Mesothelial cell of epicardium (in vitro differentiated cells): ENCODE results near the gene TERB1. TPM values are rescaled to one million over a fixed set of nuclear protein-coding genes. Genes with fewer than 3 reads are reported as not detected.

Experiments used
- DNase-seq, 2 experiments: peaks; one replicate each; pipeline ENCODE4 v3.0.0; 2021; ENCODE audit warnings: low spot score in 2 of 2; ENCODE audit not compliant: unreplicated experiment in 2 of 2
- H3K27ac Mint-ChIP-seq: 2 replicates; pipeline ENCODE4 v1.8.0; 2021; ENCODE audit warnings: mixed read lengths
- H3K27me3 Mint-ChIP-seq: 2 replicates; pipeline ENCODE4 v1.8.0; 2021; ENCODE audit warnings: low read depth, mixed read lengths
- H3K36me3 Mint-ChIP-seq: 2 replicates; pipeline ENCODE4 v1.8.0; 2021; ENCODE audit warnings: mixed read lengths
- H3K4me1 Mint-ChIP-seq: 2 replicates; pipeline ENCODE4 v1.8.0; 2021; ENCODE audit warnings: mixed read lengths
- H3K4me3 Mint-ChIP-seq: 2 replicates; pipeline ENCODE4 v1.8.0; 2021; ENCODE audit warnings: mild to moderate bottlenecking, moderate library complexity, mixed read lengths
- H3K9me3 Mint-ChIP-seq: 2 replicates; pipeline ENCODE4 v1.8.0; 2021; ENCODE audit warnings: mixed read lengths
- total RNA-seq: library from RNA; stranded (reverse); gene quantifications from 3 replicates; pipeline ENCODE4 v1.2.1, GENCODE V29; 2021
- TF ChIP-seq, protein P1 (sequence below): fragments of 200-600 bp; sonication (generic); IDR thresholded peaks from one replicate; pipeline ENCODE4 v1.5.0; 2021; ENCODE audit warnings: antibody characterized with exemption; ENCODE audit not compliant: unreplicated experiment

TERB1 gene
- total RNA-seq, 1 donor from 2014 or later: 0.49 TPM

DNA sequence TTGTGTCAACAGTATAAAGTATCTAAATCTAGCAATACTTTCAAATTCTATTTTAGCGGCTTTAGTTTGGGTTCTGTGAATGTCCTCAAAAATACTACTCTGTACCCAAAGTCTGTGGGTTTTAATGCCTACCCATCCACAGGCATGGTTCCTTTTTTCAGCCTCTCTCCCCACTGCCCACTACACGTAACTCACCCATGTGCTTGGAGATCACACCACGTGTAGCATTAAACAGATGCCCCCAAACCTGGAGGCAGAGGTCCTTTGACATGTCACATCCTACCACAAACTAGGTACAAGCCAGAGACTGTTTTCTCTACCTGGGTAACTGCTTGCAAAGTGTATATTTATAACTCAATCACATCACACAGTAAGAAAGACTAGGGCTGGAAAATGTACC, 55.3 kb downstream of the TERB1 start:
- no peak overlapping the region for H3K27ac Mint-ChIP-seq
- TF ChIP-seq, protein P1, sequence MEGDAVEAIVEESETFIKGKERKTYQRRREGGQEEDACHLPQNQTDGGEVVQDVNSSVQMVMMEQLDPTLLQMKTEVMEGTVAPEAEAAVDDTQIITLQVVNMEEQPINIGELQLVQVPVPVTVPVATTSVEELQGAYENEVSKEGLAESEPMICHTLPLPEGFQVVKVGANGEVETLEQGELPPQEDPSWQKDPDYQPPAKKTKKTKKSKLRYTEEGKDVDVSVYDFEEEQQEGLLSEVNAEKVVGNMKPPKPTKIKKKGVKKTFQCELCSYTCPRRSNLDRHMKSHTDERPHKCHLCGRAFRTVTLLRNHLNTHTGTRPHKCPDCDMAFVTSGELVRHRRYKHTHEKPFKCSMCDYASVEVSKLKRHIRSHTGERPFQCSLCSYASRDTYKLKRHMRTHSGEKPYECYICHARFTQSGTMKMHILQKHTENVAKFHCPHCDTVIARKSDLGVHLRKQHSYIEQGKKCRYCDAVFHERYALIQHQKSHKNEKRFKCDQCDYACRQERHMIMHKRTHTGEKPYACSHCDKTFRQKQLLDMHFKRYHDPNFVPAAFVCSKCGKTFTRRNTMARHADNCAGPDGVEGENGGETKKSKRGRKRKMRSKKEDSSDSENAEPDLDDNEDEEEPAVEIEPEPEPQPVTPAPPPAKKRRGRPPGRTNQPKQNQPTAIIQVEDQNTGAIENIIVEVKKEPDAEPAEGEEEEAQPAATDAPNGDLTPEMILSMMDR: no peak
- peaks cover 7% of the 10 kb centered on the region for H3K36me3 Mint-ChIP-seq
- H3K4me3 Mint-ChIP-seq: no peak overlapping the region
- no peaks in the 10 kb centered on the region for H3K9me3 Mint-ChIP-seq
- peaks cover 24% of the 10 kb centered on the region for H3K4me1 Mint-ChIP-seq
- DNase-seq: no peak
- no peaks in the 10 kb centered on the region for H3K27me3 Mint-ChIP-seq

DNA sequence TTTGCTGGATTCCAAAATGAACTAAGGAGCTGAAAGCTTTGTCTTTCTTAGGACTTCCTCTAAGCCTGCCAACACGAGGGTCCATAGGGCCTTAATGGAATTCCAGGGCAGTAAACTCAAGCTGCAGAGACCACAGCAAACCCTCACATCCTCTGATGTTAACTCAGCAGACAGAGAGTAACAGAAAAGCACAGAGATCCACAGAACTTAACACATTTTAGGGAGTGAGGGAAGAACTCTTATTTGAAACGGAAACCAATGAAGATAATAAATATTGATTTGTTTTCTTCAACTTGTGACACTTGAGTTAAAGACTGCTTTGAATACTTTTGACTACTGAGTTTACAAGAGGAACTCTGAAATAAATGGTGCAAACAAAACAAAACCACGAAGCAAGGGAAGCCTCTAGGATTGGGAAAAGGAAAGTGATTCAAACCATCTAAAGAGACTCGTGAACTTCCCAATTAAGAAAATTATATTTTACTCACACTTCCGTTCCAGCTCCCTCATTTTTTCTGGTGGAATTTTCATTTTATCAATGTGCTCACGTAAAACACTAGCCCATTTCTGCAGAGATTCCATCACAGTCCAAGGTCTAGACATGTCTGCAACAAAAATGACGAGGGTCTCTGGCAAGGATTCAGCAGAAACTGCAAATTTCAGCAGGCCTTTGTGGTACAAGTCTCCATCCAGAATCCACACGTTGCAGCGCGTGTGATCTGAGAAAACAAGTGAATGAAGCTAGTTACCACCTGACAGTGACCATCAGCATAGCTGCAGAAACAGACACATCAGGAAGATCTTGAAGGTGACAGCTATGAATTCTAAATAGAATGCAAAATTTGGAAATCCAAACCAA, 59.2 kb downstream of the TERB1 start:
- Mint-ChIP-seq H3K9me3 (no peaks in the 10 kb centered on the region), H3K4me1 (peaks cover 4% of the 10 kb centered on the region), H3K27me3 (no peaks in the 10 kb centered on the region), H3K36me3 (peaks cover 15% of the 10 kb centered on the region), H3K4me3 (no peak overlapping the region), H3K27ac (peak overlapping the region; percentile 80)
- no peak for DNase-seq
- TF ChIP-seq, protein P1: no peak

DNA sequence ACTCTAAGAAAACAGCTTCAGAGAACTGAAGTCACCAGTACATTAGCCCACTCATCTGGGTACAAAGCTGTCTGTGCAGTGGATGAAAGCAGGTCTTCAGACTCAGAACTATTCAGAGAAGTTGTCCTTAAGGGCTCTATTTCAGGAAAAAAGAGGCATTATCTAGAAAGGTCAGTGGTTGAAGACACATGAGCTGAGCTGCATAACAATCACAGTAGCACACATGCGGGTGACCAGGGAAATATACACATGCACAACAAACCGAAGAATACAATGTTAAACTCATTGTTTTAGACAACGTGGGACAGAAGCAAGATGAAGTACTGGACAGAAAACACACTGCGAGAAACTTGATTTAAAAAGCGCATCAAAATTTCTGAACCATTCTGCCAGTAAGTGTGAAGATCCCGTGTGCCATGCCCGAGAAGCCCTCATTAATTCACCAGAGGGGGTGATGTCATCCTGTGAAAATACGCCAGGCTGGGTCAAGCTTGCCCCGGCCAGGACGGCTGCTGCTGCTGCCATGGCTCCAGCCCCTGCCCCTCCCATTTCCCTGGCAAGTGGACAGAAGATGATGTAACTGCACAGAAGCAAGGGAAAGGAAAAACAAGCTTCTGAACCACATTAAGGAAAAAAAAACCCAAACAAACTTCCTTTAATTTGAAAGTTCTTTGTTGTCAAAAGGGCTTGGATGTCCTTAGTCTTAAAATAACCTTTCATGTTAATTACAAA, 60.0 kb downstream of the TERB1 start:
- H3K27ac Mint-ChIP-seq: no peak overlapping the region
- H3K36me3 Mint-ChIP-seq: peaks cover 15% of the 10 kb centered on the region
- peaks cover 4% of the 10 kb centered on the region for H3K4me1 Mint-ChIP-seq
- H3K27me3 Mint-ChIP-seq: no peaks in the 10 kb centered on the region
- H3K4me3 Mint-ChIP-seq: no peak overlapping the region
- no peak for DNase-seq
- TF ChIP-seq, protein P1: no peak
- H3K9me3 Mint-ChIP-seq: no peaks in the 10 kb centered on the region

DNA sequence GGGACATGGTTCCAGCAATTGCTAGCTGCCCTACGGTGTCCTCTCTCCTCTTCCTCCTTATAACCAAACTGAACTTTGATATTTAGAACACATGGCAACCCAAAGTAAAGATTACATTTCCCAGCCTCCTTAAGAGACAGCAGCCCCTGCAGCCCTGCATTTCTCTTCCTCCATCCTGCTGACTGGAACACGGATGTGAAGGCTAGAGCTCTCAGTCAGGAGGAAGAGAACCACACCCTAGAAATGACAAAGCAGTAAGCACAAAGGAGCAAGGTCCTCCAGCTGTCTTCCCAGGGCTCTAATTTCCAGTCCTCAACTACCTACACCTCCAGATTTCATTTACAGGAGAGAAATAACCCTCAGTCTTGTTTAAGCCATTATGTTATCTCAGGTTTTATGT, 60.9 kb downstream of the TERB1 start:
- Mint-ChIP-seq H3K27me3 (no peaks in the 10 kb centered on the region), H3K4me1 (peaks cover 4% of the 10 kb centered on the region), H3K9me3 (no peaks in the 10 kb centered on the region), H3K36me3 (peaks cover 21% of the 10 kb centered on the region), H3K27ac (peak overlapping the region; percentile 24), H3K4me3 (no peak overlapping the region)
- TF ChIP-seq, protein P1: no peak
- DNase-seq: no peak

DNA sequence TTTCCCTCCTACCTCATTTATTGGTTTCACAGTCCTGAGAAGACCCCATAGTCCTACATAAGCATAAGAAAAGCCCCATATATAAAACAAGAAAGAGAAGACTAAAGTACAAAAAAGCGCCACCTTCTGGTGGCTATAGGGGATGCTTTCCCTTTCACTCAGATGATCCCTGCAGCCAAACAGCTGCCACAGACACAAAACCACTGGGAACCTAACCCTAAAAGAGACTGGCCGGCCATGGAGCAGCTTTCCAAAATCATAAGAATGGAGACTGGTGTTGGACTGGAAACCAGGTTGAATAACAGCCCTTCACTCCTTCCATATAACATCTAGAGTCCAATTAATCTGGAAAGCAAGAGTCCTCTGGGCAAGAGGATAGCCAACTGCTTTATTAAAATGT, 61.4 kb downstream of the TERB1 start:
- no peaks in the 10 kb centered on the region for H3K9me3 Mint-ChIP-seq
- H3K4me1 Mint-ChIP-seq: peaks cover 4% of the 10 kb centered on the region
- H3K4me3 Mint-ChIP-seq: no peak overlapping the region
- H3K27me3 Mint-ChIP-seq: no peaks in the 10 kb centered on the region
- TF ChIP-seq, protein P1: peak; percentile 65
- H3K36me3 Mint-ChIP-seq: peaks cover 21% of the 10 kb centered on the region
- DNase-seq: no peak
- peak overlapping the region; percentile 24 for H3K27ac Mint-ChIP-seq
